ENCODE measurements around the gene ST8SIA1. TPM values are rescaled to one million over a fixed set of nuclear protein-coding genes. Genes with fewer than 3 reads are reported as not detected.

The ST8SIA1 gene
- total RNA-seq, 1 experiment from 2014 or later = not detected

GRCh38 chr12:22266101-22266500 is 68.4 kb downstream of the ST8SIA1 start (continued):
- TF ChIP-seq SRF (IDR thresholded peaks at IDR 0.05; ENCODE audit: low read depth) = no peak
- no peak for TF ChIP-seq CEBPB (IDR thresholded peaks at IDR 0.05; ENCODE audit: low read depth)
- no peak for TF ChIP-seq ZFX (IDR thresholded peaks at IDR 0.05)

- H3K27me3 ChIP-seq (ENCODE audit: insufficient read depth, low read length) = no peaks in the 10 kb centered on the region
- no peaks in the 10 kb centered on the region for H4K20me1 ChIP-seq (ENCODE audit: insufficient read depth)
- H3K9me3 ChIP-seq (ENCODE audit: control insufficient read depth in 1 of 2, insufficient read depth in 1 of 2, low read depth in 1 of 2, low read length in 2 of 2) = no peaks in the 10 kb centered on the region
- H2AFZ ChIP-seq (ENCODE audit: low read depth, low read length, poor library complexity, severe bottlenecking) = no peak overlapping the region
- H3K36me3 ChIP-seq (ENCODE audit: control insufficient read depth in 1 of 2, insufficient read depth in 2 of 2, low read length in 2 of 2) = no peaks in the 10 kb centered on the region
- ChIA-PET RAD21 (ENCODE audit: low non-redundant PET in 1 of 2, low total read pairs in 2 of 2, uncharacterized antibody in 2 of 2, unreplicated experiment in 2 of 2) (no interaction called here), POLR2A (no interaction called here), CTCF (no interaction called here)
- no TSS peak for BruUV-seq (replicated peaks)
- ATAC-seq (no peak), DNase-seq (ENCODE audit: low read depth, low spot score) (no peak)
- no peaks in the 10 kb centered on the region for H3K79me2 ChIP-seq (ENCODE audit: insufficient read depth, low read length)
- intact Hi-C loops (cut with micrococcal nuclease) = no loop called here
- no peaks in the 10 kb centered on the region for H3K4me1 ChIP-seq (ENCODE audit: control insufficient read depth in 1 of 2, insufficient read depth in 2 of 2, low read length in 2 of 2)
- H3K27ac ChIP-seq (ENCODE audit: low read depth, low read length) = no peak overlapping the region
- H3K9ac ChIP-seq (ENCODE audit: low read length) = no peak overlapping the region
- no peak overlapping the region for H3K4me3 ChIP-seq (replicated peaks in 1 of 2; ENCODE audit: low read depth in 1 of 2, low read length in 2 of 2)
- H3K9me2 ChIP-seq (ENCODE audit: insufficient read depth) = no peaks in the 10 kb centered on the region
- TF ChIP-seq ATF3 (IDR thresholded peaks at IDR 0.05) = no peak
- TF ChIP-seq EZH2phosphoT487 (IDR thresholded peaks at IDR 0.05; ENCODE audit: borderline replicate concordance) = no peak
- TF ChIP-seq ZFX (IDR thresholded peaks at IDR 0.05) = no peak
- TF ChIP-seq EGR1 (IDR thresholded peaks at IDR 0.05; ENCODE audit: low read depth) = no peak
- no peak for TF ChIP-seq CEBPB (IDR thresholded peaks at IDR 0.05; ENCODE audit: low read depth)
- TF ChIP-seq SP1 (IDR thresholded peaks at IDR 0.05; ENCODE audit: low read depth) = no peak
- TF ChIP-seq SRF (IDR thresholded peaks at IDR 0.05; ENCODE audit: low read depth) = no peak
- no peak for TF ChIP-seq MAX (IDR thresholded peaks at IDR 0.05)
- TF ChIP-seq SIN3A (IDR thresholded peaks at IDR 0.05; ENCODE audit: low read depth) = no peak
- no peak for TF ChIP-seq EZH2 (IDR thresholded peaks at IDR 0.05)
- no peak for TF ChIP-seq ZBTB33 (IDR thresholded peaks at IDR 0.05; ENCODE audit: extremely low read depth, insufficient replicate concordance, low read length)
- TF ChIP-seq CTCF (IDR thresholded peaks at IDR 0.05 in 2 of 3, conservative IDR thresholded peaks at IDR 0.05 in 1 of 3; ENCODE audit: borderline replicate concordance in 1 of 3, insufficient read depth in 1 of 3, low read depth in 2 of 3, low read length in 2 of 3) = no peak
- TF ChIP-seq TCF7L2 (IDR thresholded peaks at IDR 0.05; ENCODE audit: borderline replicate concordance, extremely low read depth, insufficient read depth, insufficient read length) = no peak
- TF ChIP-seq CBX3 (IDR thresholded peaks at IDR 0.05; ENCODE audit: low read depth) = no peak
- no peak overlapping the region for H3K4me2 ChIP-seq (ENCODE audit: low read length)
These were observed 70.1 kb downstream of the ST8SIA1 start for GRCh38 chr12:22264380-22264779.
